Activated CD4-positive, alpha-beta T cell treated with anti-CD3 and anti-CD28 coated beads, Interleukin-2, amount 50 U/mL, for 24 hours (primary cell): Measurements from ENCODE around the gene CD99L2.

Experiments
- DNase-seq, 2 donors: peaks; one replicate each; pipeline ENCODE4 v3.0.0-alpha.2; 2020; ENCODE audit warnings: low read depth in 1 of 2, low spot score in 1 of 2

Gene CD99L2

DNA sequence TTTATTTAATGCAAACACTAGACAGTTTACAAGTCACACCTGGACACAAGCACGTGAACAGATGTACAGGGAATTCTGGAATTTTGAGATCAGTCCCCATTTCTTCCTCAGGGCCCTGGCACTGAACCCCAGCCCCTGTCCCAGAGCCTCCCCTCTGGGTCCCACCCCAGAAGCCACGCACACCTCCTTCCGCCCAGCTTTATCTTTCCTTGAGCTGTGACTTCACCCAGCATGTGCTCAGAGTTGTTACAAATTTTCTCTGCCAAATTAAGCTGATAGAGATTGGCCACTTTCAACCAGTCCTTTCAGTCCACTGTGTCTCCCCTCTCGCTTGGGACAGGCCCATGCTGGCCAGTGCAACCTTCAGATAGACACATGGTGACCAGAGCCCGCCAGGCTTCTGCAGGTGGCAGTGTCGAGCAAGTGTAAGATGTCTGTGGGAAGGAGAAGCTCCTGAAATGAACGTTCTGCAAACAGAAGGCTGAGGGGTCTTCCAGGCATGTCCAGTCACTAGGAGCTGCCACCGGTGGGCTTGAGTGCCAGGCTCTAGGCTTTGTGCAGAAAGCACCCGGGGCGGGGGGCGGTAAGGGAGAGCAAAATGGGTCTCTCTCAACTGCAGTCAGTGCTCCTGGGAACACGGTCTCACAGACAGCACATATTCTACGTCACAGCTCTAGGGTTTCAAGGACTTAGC, 132.0 kb downstream of the CD99L2 start:
- DNase-seq, result no peak

DNA sequence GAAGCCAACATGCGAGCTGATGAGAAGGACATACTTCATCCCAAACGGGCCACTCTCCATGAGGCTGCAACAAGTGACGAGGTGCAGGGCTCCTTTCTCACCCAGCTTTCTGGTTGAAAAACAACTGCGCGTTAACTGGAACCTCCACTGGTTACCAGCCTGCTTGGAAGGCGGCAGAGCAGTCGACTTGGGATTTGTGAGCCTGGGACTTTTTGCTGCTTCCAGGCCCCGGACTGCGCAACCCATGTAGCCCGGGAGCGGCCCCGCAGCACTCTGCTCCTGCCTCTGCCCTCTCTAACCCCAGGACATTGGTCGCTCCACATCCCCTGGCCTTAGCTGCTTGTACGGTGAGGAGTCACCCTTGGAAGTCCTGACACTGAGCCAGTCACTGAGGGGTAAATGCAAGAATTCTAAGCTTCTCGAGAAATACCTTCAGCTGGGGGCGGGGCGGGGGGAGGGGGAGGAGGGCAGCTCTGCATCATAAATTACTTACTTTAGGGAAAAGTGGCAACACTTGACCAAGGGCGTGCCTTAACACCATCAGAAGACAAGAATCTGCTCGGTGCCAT, 132.6 kb downstream of the CD99L2 start:
- DNase-seq, result no peak

DNA sequence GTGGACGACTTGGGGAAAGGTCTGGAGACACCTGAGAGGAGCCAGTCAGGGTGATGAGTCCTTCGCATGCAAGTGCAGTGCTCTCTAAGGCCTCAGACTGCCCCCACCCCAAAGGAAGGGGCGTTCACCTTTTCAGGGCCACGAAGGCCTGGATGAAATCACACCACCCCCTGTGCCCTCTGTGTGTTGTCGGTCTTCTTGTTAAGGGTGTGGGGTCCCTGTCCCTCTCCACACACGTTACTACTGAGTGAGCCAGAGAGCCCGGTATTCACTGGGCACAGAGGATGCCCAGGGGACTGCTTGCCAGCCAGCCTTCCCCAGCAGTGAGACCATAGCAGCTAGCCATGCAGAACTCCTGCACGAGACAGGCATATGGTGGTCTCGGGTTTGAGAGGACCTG, 133.2 kb downstream of the CD99L2 start:
- DNase-seq, result no peak

DNA sequence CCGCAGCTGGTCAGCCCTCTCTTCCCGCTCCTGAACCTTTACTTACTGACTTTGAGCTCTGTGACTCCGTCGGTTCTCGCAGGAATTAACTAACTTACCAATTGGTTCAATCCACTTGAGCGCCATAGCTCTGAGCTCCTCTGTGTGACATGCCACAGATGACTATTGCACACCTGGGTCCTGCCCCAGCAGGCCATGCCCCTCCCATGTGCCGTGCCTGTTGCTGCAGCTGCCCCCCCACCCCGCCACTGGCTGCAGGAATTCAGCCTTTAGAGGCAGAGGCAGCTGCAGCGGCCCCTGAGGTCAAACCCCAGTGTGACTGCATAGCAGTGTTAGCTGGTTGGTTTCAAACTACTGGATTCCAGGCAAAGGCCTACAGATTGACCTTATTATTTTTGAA, 134.7 kb downstream of the CD99L2 start:
- no peak for DNase-seq

DNA sequence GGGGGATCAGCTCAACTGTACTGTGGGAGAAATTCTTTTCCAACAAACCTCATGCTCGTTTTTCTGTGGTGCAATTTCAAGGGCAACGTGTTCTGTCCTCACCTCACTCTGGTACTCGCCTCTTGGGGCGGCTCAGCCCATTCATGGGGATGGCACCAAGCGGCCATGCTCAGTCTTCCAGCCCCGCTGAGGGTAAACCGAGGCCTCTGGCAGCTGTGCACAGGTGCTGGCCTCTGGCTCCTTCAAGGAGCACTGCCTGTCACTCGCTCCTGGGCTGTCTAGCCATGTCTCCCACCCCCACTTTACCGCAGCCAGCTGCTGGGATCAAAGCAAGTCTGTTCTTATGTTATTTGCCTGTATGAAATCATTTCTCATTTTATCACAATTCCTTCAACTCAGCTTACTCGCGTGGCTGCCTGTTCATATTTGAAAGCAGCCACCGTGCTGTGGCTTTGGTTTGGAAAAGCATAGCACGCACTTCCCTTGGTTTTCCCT, 135.1 kb downstream of the CD99L2 start:
- no peak for DNase-seq

DNA sequence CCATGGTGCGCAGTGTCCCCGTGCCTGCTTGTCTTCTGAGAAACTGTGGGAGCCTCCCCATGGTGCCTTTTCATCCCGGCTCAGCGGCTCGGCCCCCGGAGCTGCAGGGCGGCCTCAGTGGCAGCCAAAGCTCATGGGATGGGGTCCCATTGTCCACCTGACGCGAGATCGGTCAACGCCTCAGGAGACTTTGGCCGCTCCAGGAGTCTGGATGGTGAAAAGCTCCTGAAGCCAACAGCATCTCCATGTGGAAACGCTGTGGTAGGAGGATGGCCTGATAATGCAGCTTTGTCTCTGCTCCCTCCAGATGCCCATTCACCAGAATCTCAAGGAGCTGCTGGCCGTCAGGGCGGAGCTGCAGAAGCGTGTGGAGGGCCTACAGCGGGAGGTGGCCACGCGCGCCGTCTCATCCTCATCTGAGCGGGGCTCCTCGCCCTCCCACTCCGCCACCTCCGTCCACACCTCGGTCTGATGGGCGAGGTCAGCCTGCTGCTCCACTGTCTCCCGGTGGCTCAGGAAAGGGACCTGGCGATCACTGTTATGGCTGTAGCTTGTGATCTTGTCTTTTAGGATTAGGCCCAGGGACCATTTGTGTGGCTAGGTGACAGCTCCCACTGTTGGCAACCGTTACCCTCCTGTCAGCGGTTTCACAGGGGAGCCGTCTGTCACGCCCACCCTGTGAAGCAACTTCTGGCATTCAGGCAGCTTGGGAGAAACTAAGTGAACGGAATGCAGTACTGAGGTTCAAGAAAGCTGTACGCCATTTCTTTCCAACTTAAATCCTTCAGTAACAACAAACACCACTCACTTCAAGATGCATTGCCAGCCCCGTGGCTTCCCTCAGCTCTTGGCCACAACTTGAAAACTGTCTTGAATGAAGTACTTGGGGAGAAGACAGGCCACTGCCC, 136.0 kb downstream of the CD99L2 start:
- no peak for DNase-seq

DNA sequence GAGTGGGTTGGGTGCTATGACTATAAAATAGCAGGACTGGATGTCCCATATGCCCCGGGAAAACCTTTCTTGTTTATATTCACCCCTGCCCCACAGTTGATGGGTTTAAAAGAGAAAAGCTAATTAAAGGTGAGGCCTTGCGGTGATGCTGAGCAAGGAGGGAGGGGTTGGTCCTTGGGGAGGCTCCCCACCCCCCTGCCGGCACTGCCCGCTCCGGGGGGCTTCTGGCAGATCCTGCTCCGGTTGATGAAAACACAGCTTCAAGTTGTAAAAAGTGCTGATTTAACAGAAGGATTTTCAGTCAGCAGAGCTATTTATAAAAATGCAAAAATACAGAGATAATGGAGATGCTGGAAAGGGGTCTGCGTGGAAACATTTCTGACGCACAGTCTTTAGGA, 136.7 kb downstream of the CD99L2 start:
- no peak for DNase-seq

DNA sequence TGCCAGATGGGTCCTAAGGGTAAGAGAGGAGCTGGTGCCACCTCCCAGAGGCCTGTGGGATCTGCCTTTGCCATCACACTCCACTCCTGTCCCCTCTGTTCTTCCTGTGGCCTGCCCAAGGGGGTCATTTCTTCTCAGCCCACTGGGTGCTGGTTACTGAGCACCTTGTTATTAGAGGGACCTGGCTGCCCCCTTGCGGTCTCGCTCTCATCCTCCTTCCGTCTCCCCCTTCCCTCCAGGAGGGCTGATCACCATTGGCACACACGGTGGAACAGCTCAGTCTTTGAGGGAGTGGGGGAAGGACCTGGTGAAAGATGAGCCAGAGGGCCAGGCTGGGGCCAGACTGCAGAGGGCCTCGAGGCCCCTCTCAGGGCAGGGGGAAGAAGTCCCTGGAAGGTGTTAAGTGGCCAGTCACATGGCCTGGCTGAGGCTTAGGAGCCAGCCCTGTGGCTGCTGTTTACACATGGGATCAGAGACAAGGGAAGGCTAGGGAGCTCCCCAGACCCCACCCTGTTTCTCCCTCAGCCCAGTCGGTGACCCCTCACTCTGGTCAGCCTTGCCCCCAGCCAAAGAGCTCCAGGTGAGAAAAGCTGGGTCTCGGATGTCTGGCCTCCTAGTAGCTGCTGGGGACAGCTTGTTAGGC, 137.2 kb downstream of the CD99L2 start:
- no peak for DNase-seq

DNA sequence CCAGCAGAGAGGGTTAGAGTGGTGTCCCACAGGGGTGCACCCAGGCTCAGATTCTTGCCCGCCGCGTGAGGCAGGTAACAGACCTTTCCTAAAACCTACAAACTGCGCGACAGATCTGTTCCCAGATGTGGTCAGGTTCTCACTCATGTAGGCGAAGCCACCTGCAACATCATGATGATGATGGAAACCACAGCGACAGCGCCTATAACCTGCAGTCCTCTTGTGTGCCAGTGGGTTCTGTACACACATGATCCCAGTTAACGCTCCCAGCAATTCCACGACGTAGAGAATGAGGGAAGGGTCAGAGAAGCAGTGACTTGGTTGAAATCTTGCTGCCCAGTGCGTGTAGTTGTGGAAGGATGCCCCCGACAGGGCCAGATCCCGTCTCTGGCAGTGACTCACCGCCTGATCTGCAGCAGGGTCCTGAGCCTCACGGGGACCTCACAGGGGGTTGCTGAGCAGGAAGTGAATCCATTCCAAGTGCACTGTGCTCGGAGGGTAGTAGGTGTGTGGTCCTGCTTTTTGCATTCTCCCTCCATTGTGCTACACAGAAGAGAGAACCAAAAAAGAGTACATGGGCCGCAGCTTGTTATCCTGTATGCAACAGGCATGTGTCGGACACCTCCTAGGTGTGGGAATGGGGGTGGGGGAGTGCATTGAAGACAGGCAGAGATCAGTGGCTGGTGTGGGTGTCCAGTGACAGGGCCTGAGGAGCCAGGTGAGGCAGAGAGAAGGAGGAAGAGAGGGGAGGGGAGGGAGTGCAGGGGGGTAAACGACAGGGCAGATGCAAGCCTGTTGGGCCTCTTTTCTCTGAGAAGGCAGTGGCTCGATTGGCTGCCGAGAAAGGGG, 138.7 kb downstream of the CD99L2 start:
- DNase-seq, result no peak

DNA sequence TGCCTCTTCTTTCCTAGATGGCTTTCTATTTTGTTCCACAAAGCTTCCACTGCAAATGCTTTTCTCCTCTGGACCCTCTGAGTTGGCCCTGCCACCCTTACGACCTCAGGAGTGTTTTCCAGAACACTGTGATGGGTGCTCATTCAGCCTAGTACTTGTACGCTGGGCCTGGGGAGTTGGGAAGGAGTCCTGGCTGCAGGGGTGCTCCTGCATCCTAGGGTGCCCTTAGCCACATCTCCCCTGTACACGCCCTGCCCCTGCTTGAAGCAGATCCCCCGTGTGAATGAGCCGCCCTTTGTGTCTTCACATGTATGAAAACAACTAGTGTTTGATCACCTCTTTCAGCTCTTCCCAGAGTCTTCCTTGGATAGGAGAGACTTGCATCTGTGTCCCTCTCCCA, 141.1 kb downstream of the CD99L2 start:
- DNase-seq, result no peak

DNA sequence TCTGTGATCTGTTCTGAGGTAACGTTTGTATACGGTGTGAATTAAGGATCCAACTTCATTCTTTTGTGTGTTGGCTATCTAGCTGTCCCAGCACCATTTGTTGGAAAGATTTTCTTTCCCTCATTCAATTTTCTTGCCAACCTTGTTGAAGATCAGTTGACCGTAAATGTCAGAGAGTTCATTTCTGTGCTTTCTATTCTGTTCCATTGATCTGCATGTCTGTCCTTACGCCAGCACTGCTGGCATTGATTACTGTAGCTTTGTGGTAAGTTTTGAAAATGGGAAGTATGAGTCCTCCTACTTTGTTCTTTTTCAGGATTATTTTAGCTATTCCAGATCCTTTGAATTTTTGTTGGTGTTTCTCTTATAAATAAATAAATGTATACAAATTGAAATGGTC, 144.5 kb downstream of the CD99L2 start:
- DNase-seq, result no peak

DNA sequence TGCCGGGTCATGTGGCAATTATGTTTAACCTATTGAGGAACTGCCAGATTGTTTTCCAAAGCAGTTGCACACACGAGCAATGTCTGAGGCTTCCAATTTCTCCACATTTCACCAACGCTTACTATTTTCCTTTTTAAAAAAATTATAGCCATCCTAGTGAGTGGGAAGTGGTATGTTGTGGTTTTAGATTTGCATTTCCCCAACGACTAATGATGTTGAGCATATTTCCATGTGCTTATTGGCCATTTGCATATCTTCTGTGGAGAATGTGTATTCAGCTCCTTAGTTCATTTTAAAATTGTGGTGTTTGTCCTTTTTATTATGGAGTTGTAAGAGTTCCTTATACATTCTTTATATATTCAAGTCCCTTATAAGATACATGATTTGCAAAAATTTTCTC, 145.1 kb downstream of the CD99L2 start:
- DNase-seq, result no peak

DNA sequence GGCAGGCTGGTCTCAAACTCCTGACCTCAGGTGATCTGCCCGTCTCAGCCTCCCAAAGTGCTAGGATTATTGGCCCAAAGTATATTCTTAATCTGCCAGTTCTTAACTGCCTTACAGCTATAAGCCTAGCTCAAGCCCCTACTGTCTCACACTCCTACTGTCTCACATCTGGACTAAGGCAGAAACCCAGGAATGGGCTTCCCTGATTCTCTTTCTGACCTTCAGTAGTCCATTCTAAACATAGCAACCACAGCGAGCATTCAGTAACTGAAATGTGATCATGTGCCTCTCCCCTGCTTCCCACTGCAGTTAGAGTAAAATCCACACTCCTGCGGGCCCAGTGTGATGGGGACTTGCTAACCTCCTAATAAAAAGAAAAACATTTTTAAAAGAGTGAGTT, 146.3 kb downstream of the CD99L2 start:
- DNase-seq, result no peak

DNA sequence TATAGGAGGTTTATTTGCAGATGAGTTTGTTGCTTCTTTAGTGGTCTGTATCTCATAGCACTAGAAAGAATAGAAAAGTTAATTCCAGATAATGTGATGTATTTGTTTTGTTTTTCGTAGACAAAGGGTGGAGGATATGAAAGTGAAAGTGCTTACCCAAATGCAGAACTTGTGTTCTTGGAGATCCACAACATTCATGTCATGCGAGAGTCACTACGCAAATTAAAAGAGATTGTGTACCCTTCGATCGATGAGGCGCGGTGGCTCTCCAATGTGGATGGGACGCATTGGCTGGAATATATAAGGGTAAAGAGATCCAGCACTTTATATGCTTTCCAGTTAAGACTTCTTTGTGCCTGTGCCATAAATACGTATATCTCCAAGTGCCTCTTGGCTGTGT, 162.0 kb downstream of the CD99L2 start:
- DNase-seq, result no peak

DNA sequence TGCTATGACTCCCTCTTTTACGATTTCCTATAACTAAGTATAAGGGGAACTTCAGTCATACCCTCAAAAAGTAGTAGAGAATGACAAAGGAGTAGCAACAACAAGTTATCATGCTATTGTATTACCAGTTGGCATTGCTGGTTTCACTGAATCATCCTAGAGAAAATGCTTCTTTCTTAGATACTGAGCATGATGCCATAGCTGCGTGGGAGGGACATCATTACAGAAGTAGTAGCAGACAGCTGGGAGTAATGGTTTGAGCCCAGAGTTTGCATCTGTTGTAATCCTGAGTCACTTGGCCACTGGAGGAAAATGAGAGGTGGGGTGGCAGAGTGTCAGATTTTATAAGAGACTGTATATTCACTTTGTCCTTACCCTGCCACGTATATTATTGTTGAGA, 166.7 kb downstream of the CD99L2 start:
- peak in 1 of 2 donors; percentile 48 for DNase-seq

DNA sequence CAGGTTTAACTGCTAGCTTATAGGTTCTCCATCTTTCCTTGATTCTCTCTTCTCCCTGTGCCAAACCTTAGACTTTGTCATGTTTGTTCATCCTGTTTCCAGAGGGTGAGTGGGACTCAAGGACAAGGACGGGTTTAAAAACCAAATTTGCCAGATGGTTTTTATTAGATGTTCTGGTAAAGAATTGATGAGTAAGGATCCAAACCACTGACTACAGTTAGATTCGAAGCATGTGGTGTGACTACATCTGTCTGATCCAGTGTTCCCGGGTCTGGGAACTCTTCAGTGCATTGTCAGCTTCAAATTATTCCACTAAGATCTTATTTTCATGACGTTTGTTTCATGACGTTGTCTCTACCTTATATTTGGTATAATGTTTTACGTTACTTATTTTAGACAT, 167.7 kb downstream of the CD99L2 start:
- DNase-seq, result no peak

DNA sequence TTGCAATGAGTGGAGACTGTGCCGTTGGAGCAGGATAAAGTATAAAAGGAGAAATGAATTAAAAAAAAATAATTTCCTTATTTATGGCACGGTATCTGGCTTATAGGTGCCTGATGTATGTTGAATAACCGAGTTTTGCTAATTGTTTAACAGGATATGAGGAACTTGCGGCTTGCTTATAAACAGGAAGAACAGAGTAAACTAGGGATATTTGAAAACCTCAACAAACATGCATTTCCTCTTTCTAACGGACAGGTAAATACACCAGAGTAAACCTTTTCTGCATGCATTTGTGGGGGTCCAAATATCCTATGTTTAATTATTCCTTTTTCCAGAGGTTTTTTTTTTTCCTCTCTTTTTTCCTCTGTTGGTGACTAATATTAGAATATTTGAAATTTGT, 168.5 kb downstream of the CD99L2 start:
- DNase-seq, result no peak

DNA sequence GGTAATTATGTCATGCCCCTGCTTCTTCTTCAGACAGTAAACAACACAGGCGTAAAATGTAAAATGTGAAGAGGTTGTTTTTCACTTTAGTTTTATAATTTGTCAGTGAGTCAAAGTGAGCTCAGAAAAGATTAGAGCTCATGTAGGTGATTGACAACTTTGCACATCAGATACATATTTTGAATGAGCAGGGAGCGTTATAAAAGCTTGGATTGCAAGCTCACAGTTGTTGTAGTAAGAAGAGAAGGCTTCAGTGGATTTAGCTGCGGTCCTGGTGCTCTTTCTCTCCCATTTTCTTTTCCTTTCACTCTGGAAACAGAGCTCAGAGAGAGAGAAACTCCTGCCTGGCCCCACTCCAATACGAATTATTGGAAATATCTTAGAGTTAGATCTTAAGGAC, 178.8 kb downstream of the CD99L2 start:
- no peak for DNase-seq
